Activated CD4-positive, alpha-beta T cell treated with anti-CD3 and anti-CD28 coated beads for 36 hours (primary cell): Measurements from ENCODE around the gene NTPCR. TPM values are rescaled to one million over a fixed set of nuclear protein-coding genes. Genes with fewer than 3 reads are reported as not detected.

Source experiments
- ATAC-seq: fragments of 200-7000 bp; cut with Tn5 transposase; one replicate; pipeline ENCODE4 v1.10.0; 2021; ENCODE audit warnings: mild to moderate bottlenecking, moderate library complexity
- CTCF ChIA-PET: fragments of 350-600 bp; sonication (Branson Sonifier 250); formaldehyde crosslinking; loops from one replicate; lab custom pipeline; 2021; ENCODE audit warnings: antibody characterized with exemption; lab: Charles Lee
- POLR2A ChIA-PET: fragments of 350-600 bp; sonication (Branson Sonifier 250); formaldehyde crosslinking; loops from one replicate; lab custom pipeline; 2021; ENCODE audit warnings: antibody characterized with exemption, inconsistent platforms; lab: Charles Lee
- DNase-seq: peaks from one replicate; pipeline ENCODE4 v3.0.0-alpha.2; 2020
- H3K27ac Mint-ChIP-seq: one replicate; pipeline ENCODE4 v1.8.0; 2021; ENCODE audit warnings: mixed read lengths
- H3K27me3 Mint-ChIP-seq: one replicate; pipeline ENCODE4 v1.8.0; 2021; ENCODE audit warnings: mixed read lengths
- H3K36me3 Mint-ChIP-seq: one replicate; pipeline ENCODE4 v1.8.0; 2021; ENCODE audit warnings: low read depth, mixed read lengths
- H3K4me1 Mint-ChIP-seq: one replicate; pipeline ENCODE4 v1.8.0; 2021; ENCODE audit warnings: mixed read lengths
- H3K4me3 Mint-ChIP-seq: one replicate; pipeline ENCODE4 v1.8.0; 2021; ENCODE audit warnings: mild to moderate bottlenecking, moderate library complexity, mixed read lengths
- H3K9me3 Mint-ChIP-seq: one replicate; pipeline ENCODE4 v1.8.0; 2021; ENCODE audit warnings: low read depth, mixed read lengths
- intact Hi-C, 2 experiments: fragments of 100-400 bp; cut with DNase I in 1 of 2; cut with micrococcal nuclease in 1 of 2; formaldehyde crosslinking; loops; one replicate each; pipeline versions ENCODE4 v1.14.2 to v1.15.1; 2022 to 2024; cut with DNase I, micrococcal nuclease
- total RNA-seq, 2 experiments: library from RNA; stranded (reverse); gene quantifications; one replicate each; pipeline ENCODE4 v1.2.3, GENCODE V29; 2021

NTPCR gene
- total RNA-seq, 2 experiments from 2014 or later: 37.4 to 51.9 TPM

- no peaks in the 10 kb centered on the region for H3K27me3 Mint-ChIP-seq
- intact Hi-C loops: no loop called here
- DNase-seq (no peak), ATAC-seq (no peak)
- CTCF ChIA-PET: interaction anchor here (1.0 kb wide), 1 partner anchor 14 kb away, joined by 3 read pairs; no protein-coding TSS in a partner anchor
- no peak overlapping the region for H3K4me3 Mint-ChIP-seq
- H3K4me1 Mint-ChIP-seq: peaks cover 37% of the 10 kb centered on the region
- peaks cover 34% of the 10 kb centered on the region for H3K36me3 Mint-ChIP-seq
- POLR2A ChIA-PET: no interaction called here
- no peak overlapping the region for H3K27ac Mint-ChIP-seq
- no peaks in the 10 kb centered on the region for H3K9me3 Mint-ChIP-seq
Measured at GRCh38 chr1:232965912-232966217, 15.5 kb downstream of the NTPCR start.

DNA sequence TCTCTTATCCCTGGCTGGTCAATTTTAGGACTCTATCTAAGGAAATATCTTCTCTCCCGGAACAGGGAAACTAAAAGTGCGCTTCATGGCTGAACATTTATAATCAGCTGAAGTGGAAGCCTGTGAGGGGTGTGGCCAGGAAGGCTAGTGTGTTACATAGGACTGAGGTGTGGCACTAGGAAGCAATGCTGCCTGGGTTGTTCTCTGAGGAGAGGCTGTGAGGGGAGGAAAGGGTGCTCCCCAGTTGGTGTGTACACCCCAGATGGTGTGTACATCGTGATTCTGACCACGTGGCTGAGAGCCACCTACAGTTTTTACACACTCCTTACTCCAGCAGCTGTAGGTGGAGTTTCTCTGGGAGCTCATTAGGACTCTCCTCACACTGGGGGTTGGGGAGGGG, 16.3 kb downstream of the NTPCR start:
- H3K9me3 Mint-ChIP-seq: no peaks in the 10 kb centered on the region
- CTCF ChIA-PET: interaction anchor here (0.6 to 1.4 kb wide), 3 partner anchors 12 to 77 kb away, joined by 3 to 4 read pairs (median 4); no protein-coding TSS in a partner anchor
- H3K4me1 Mint-ChIP-seq: peaks cover 34% of the 10 kb centered on the region
- no peak overlapping the region for H3K4me3 Mint-ChIP-seq
- intact Hi-C loops: no loop called here
- no peak for ATAC-seq
- peaks cover 38% of the 10 kb centered on the region for H3K36me3 Mint-ChIP-seq
- no peaks in the 10 kb centered on the region for H3K27me3 Mint-ChIP-seq
- POLR2A ChIA-PET: no interaction called here
- no peak overlapping the region for H3K27ac Mint-ChIP-seq
- no peak for DNase-seq

DNA sequence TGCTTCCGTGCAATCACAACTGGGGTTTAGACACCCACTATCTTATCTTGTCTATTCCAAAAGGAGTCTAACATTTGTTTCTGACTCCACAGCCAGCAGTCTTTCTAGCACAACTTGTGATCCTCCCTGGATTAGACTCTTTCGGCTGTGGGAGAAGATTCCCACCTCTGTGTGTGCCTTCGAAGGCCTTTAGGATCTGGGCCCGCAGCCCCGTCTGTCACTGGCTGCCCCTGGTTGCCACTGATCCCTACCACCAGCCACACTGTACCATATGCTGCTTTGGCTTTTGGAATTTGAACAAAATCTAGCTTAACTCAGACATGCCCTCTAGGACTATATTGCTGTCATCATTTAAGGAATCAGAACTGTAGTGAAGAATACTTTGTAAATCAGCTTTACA, 18.0 kb downstream of the NTPCR start:
- ChIA-PET CTCF (no interaction called here), POLR2A (no interaction called here)
- H3K9me3 Mint-ChIP-seq: peaks cover 12% of the 10 kb centered on the region
- peaks cover 18% of the 10 kb centered on the region for H3K4me1 Mint-ChIP-seq
- H3K36me3 Mint-ChIP-seq: peaks cover 48% of the 10 kb centered on the region
- DNase-seq (no peak), ATAC-seq (no peak)
- intact Hi-C loops: no loop called here
- H3K27ac Mint-ChIP-seq: no peak overlapping the region
- no peaks in the 10 kb centered on the region for H3K27me3 Mint-ChIP-seq
- no peak overlapping the region for H3K4me3 Mint-ChIP-seq

GRCh38 chr1:232968965-232969364, 18.6 kb downstream of the NTPCR start:
- Mint-ChIP-seq H3K4me1 (peaks cover 15% of the 10 kb centered on the region), H3K27me3 (no peaks in the 10 kb centered on the region), H3K27ac (peak overlapping the region; percentile 43), H3K4me3 (no peak overlapping the region), H3K9me3 (peaks cover 17% of the 10 kb centered on the region), H3K36me3 (peaks cover 51% of the 10 kb centered on the region)
- CTCF ChIA-PET: interaction anchor here (0.5 to 1.1 kb wide), 2 partner anchors 55 to 348 kb away, joined by 3 read pairs; no protein-coding TSS in a partner anchor
- intact Hi-C loops: no loop called here
- peak; percentile 39 for ATAC-seq
- DNase-seq: peak; percentile 28
- POLR2A ChIA-PET: no interaction called here

- CTCF ChIA-PET: interaction anchor here (1.1 kb wide), 1 partner anchor 54 kb away, joined by 3 read pairs; no protein-coding TSS in a partner anchor
- peaks cover 56% of the 10 kb centered on the region for H3K36me3 Mint-ChIP-seq
- peaks cover 23% of the 10 kb centered on the region for H3K9me3 Mint-ChIP-seq
- no peaks in the 10 kb centered on the region for H3K27me3 Mint-ChIP-seq
- no peak overlapping the region for H3K27ac Mint-ChIP-seq
- POLR2A ChIA-PET: no interaction called here
- peaks cover 13% of the 10 kb centered on the region for H3K4me1 Mint-ChIP-seq
- no peak overlapping the region for H3K4me3 Mint-ChIP-seq
- ATAC-seq (no peak), DNase-seq (no peak)
- intact Hi-C loops: no loop called here
Measured at GRCh38 chr1:232969799-232970198, 19.4 kb downstream of the NTPCR start.

DNA sequence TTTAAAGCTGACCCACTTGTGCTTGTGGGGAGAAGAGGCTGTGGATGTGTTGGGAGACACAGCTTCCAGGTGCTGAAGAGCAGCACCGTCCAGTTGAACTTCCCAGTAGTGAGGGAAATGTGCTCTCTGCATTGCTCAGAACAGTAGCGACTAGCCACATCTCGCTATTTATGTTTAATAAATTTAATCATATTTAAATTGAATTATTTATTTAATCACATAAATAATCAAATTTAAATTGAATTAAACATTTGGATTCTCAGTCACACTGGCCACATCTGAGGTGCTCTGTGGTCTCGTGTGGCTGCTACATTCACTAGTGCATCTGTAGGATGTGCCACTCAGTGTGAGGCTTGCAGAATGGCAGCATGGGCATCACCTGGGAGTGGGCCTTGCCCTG, 20.1 kb downstream of the NTPCR start:
- intact Hi-C loops: no loop called here

DNA sequence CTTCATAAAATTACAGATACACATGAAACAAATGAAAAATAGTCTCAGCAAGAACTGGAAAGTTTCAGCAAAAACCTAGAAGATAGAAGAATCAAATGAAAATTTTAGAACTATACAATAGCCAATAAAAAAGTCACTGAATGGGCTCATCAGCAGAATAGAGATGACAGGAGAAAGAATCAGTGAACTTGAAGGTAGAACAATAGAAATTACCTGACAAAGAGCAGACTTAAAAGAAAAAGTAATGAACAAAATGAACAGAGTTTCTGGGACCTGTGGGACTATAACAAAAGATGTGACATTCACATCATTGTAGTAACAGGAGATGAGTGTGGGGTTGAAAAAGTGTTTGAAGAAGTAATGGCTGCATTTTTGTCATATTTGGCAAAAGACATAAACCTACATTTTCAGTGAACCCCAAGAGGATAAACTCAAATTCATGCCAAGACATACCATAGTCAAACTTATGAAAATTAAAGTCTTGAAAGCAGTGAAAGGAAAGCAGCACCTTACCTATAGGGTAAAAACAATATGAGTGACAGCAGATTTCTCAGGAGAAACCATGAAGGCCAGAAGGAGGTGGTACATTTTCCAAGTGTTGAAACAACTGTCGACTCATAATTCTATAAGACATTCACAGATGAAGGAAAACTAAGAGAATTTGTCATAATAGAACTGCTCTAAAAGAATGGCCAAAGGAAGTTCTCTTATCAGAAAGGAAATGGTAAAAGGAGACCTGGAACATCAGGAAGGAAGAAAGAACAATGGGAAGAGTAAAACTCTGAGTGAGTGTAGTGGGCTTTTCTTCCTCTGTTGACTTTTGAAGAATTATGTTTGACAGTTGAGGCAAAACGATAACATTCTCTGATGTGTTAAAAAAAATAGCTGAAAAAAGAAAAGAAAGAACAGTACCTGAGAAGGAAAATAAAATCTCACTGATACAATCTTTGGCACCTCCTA, 23.5 kb downstream of the NTPCR start:
- ChIA-PET POLR2A (no interaction called here), CTCF (no interaction called here)
- DNase-seq (no peak), ATAC-seq (no peak)
- intact Hi-C loops: no loop called here
- Mint-ChIP-seq H3K9me3 (peaks cover 23% of the 10 kb centered on the region), H3K27ac (no peak overlapping the region), H3K27me3 (no peaks in the 10 kb centered on the region), H3K4me3 (no peak overlapping the region), H3K4me1 (peaks cover 20% of the 10 kb centered on the region), H3K36me3 (peaks cover 73% of the 10 kb centered on the region)

More for the DNA sequence above, 20.1 kb downstream of the NTPCR start:
- no peaks in the 10 kb centered on the region for H3K27me3 Mint-ChIP-seq
- no peak for ATAC-seq
- ChIA-PET CTCF (interaction anchor here (0.9 kb wide), 1 partner anchor 684 kb away, joined by 3 read pairs; no protein-coding TSS in a partner anchor), POLR2A (no interaction called here)
- no peak overlapping the region for H3K4me3 Mint-ChIP-seq
- peaks cover 23% of the 10 kb centered on the region for H3K9me3 Mint-ChIP-seq
- DNase-seq: no peak
- peaks cover 59% of the 10 kb centered on the region for H3K36me3 Mint-ChIP-seq
- peaks cover 6% of the 10 kb centered on the region for H3K4me1 Mint-ChIP-seq
- no peak overlapping the region for H3K27ac Mint-ChIP-seq

DNA sequence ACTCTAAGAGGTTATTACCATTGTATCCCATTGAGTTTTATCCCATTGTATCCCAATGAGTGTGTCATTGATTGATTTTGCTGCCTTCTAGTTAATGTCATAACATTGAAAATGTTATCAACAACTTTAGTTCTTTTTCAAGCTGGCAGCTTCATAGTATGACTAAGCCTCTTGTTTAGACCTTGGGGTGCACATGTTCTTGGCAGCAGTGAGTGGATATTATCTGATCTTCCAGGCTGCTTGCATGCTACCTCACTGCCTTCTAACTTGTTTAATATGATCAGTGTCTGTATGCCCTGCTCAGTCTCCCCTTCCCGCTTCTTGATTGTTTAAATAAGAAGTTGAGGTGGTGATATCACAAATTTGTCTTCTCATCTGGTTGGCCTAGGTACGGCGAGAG, 24.6 kb downstream of the NTPCR start:
- no peak for ATAC-seq
- peaks cover 22% of the 10 kb centered on the region for H3K4me1 Mint-ChIP-seq
- H3K9me3 Mint-ChIP-seq: peaks cover 23% of the 10 kb centered on the region
- no peak for DNase-seq
- POLR2A ChIA-PET: no interaction called here
- intact Hi-C loops: no loop called here
- CTCF ChIA-PET: no interaction called here
- H3K27ac Mint-ChIP-seq: no peak overlapping the region
- no peaks in the 10 kb centered on the region for H3K27me3 Mint-ChIP-seq
- H3K36me3 Mint-ChIP-seq: peaks cover 67% of the 10 kb centered on the region
- no peak overlapping the region for H3K4me3 Mint-ChIP-seq

DNA sequence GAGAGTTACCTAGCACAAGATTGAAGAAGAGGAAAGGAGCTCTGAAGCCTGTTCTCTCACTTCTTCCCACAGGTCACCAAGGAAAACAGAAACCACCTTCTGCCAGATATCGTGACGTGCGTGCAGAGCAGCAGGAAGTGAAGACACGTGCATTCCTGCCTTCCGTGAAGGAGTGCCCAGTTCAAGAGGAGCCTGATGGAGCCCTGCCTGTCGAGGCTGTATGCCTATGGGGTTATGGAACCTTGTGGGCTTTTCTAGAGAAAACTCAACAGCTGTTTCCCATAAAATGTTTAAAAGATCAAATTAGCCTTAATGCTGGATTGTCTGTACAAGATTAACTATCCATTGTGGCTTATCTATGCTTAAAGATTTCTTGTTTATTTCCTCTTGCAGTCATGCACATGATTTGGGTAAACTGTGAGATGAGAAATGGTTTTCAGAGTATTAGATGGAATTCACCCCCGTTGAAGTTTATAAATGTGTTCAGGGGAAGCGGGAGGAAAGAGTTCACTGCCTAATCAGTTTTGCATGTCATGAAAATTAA, 27.8 kb downstream of the NTPCR start:
- Mint-ChIP-seq H3K27ac (peak overlapping the region; percentile 75), H3K9me3 (peaks cover 13% of the 10 kb centered on the region), H3K4me3 (no peak overlapping the region), H3K27me3 (no peaks in the 10 kb centered on the region), H3K4me1 (peaks cover 22% of the 10 kb centered on the region), H3K36me3 (peaks cover 43% of the 10 kb centered on the region)
- DNase-seq: peak; percentile 42
- peak; percentile 68 for ATAC-seq
- CTCF ChIA-PET: interaction anchor here (0.8 to 1.3 kb wide), 2 partner anchors 18 to 57 kb away, joined by 3 to 4 read pairs; no protein-coding TSS in a partner anchor
- intact Hi-C loops: no loop called here
- POLR2A ChIA-PET: interaction anchor here (0.6 kb wide), 1 partner anchor 26 kb away, joined by 6 read pairs; no protein-coding TSS in a partner anchor

GRCh38 chr1:232978815-232979214, 28.4 kb downstream of the NTPCR start:
- Mint-ChIP-seq H3K27ac (peak overlapping the region; percentile 74), H3K27me3 (no peaks in the 10 kb centered on the region), H3K36me3 (peaks cover 38% of the 10 kb centered on the region), H3K9me3 (peaks cover 7% of the 10 kb centered on the region), H3K4me3 (no peak overlapping the region), H3K4me1 (peaks cover 22% of the 10 kb centered on the region)
- ChIA-PET POLR2A (no interaction called here), CTCF (interaction anchor here (0.8 to 1.3 kb wide), 3 partner anchors 18 to 58 kb away, joined by 3 to 4 read pairs (median 3); no protein-coding TSS in a partner anchor)
- intact Hi-C loops: no loop called here
- ATAC-seq (no peak), DNase-seq (no peak)

DNA sequence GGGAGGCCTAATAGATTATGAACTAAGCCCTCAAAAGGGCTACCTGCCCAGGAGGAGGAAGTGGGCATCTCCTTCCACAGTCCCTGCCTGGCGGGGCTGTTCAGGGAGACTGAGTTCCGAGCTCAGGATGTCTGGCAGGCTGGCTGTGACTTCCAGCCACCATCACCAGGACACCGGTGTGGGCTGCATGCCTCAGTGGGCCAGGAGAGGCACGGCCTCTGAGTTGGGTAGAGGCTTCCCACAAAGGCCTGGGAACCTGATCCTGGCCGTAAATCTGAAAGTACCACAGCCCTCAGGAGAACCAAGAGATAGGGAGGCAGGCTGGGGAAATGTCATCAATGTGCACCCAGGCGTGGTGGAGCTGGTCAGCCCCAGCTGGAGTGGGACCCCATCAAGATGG, 29.1 kb downstream of the NTPCR start:
- CTCF ChIA-PET: interaction anchor here (0.7 to 1.0 kb wide), 2 partner anchors 30 to 672 kb away, joined by 3 read pairs; no protein-coding TSS in a partner anchor
- peaks cover 22% of the 10 kb centered on the region for H3K4me1 Mint-ChIP-seq
- H3K27ac Mint-ChIP-seq: no peak overlapping the region
- H3K4me3 Mint-ChIP-seq: no peak overlapping the region
- no peaks in the 10 kb centered on the region for H3K9me3 Mint-ChIP-seq
- DNase-seq (no peak), ATAC-seq (no peak)
- intact Hi-C loops: no loop called here
- H3K27me3 Mint-ChIP-seq: no peaks in the 10 kb centered on the region
- POLR2A ChIA-PET: no interaction called here
- H3K36me3 Mint-ChIP-seq: peaks cover 32% of the 10 kb centered on the region
